PC-9 (cell line): Measurements from ENCODE around the gene SFSWAP. TPM values are rescaled to one million over a fixed set of nuclear protein-coding genes. Genes with fewer than 3 reads are reported as not detected.

Experiments used
- BruUV-seq: library from RNA; stranded (reverse); fragments of 400-500 nt; replicated peaks from 2 replicates; lab custom pipeline; 2021; lab: Mats Ljungman, UMichigan
- CTCF ChIA-PET: fragments of 300-600 bp; sonication (Branson Sonifier 250); formaldehyde crosslinking; loops from one replicate; lab custom pipeline; 2022; ENCODE audit warnings: antibody characterized with exemption; lab: Charles Lee
- POLR2A ChIA-PET: fragments of 300-600 bp; sonication (Branson Sonifier 250); formaldehyde crosslinking; loops from one replicate; lab custom pipeline; 2022; ENCODE audit warnings: antibody characterized with exemption; ENCODE audit not compliant: unreplicated experiment; lab: Charles Lee
- DNase-seq, 2 experiments: peaks; one replicate each; pipeline versions ENCODE4 v3.0.0 to v3.0.0-alpha.2; 2015 to 2022; ENCODE audit warnings: mixed read lengths in 1 of 2
- H2AFZ ChIP-seq: fragments of 200-600 bp; sonication (generic); 2 replicates; pipeline ENCODE4 v1.8.1; 2017; ENCODE audit warnings: antibody characterized with exemption
- H3F3A ChIP-seq: fragments of 200-600 bp; sonication (generic); 2 replicates; pipeline ENCODE4 v1.8.1; 2017; ENCODE audit warnings: antibody characterized with exemption, mild to moderate bottlenecking, low read depth; ENCODE audit not compliant: insufficient read depth
- H3K27ac ChIP-seq: fragments of 200-600 bp; sonication (generic); 2 replicates; pipeline ENCODE4 v1.6.1; 2016; ENCODE audit warnings: mixed run types
- H3K27me3 ChIP-seq: fragments of 200-600 bp; sonication (generic); 2 replicates; pipeline ENCODE4 v1.6.1; 2016; ENCODE audit warnings: low read depth, mixed run types; ENCODE audit not compliant: insufficient read depth
- H3K36me3 ChIP-seq: fragments of 200-600 bp; sonication (generic); 2 replicates; pipeline ENCODE4 v1.6.1; 2016; ENCODE audit warnings: low read depth, mixed run types
- H3K4me1 ChIP-seq: fragments of 200-600 bp; sonication (generic); replicated peaks from 2 replicates; pipeline ENCODE4 v1.6.1; 2016; ENCODE audit warnings: mixed run types; ENCODE audit not compliant: insufficient read depth
- H3K4me2 ChIP-seq: fragments of 200-600 bp; sonication (generic); 2 replicates; pipeline ENCODE4 v1.6.1; 2017; ENCODE audit warnings: mixed run types
- H3K4me3 ChIP-seq: fragments of 200-600 bp; sonication (generic); 2 replicates; pipeline ENCODE4 v1.6.1; 2016; ENCODE audit warnings: mixed run types
- H3K79me2 ChIP-seq: fragments of 200-600 bp; sonication (generic); 2 replicates; pipeline ENCODE4 v1.6.1; 2017; ENCODE audit warnings: low read depth, mixed run types
- H3K9me2 ChIP-seq: fragments of 200-600 bp; sonication (generic); 2 replicates; pipeline ENCODE4 v1.8.1; 2017; ENCODE audit warnings: mild to moderate bottlenecking; ENCODE audit not compliant: insufficient read depth
- H3K9me3 ChIP-seq: fragments of 200-600 bp; sonication (generic); 2 replicates; pipeline ENCODE4 v1.8.1; 2016; ENCODE audit warnings: low read depth; ENCODE audit not compliant: insufficient read depth
- H4K20me1 ChIP-seq: fragments of 200-600 bp; sonication (generic); 2 replicates; pipeline ENCODE4 v1.8.1; 2017; ENCODE audit not compliant: insufficient read depth
- EZH2 ChIP-seq: fragments of 200-600 bp; sonication (generic); IDR thresholded peaks from 2 replicates; pipeline ENCODE4 v1.8.0; 2017; ENCODE audit warnings: antibody characterized with exemption, low read depth
- intact Hi-C: fragments of 100-400 bp; cut with micrococcal nuclease; formaldehyde crosslinking; loops from one replicate; pipeline ENCODE4 v1.10.0; 2022; ENCODE audit not compliant: unreplicated experiment
- total RNA-seq: library from RNA; stranded (reverse); gene quantifications from 2 replicates; pipeline ENCODE4 v1.2.3, GENCODE V29; 2021
- TF ChIP-seq, protein P1 (sequence below): fragments of 200-600 bp; sonication (generic); conservative IDR thresholded peaks from 2 replicates; pipeline ENCODE4 v1.6.1; 2017; ENCODE audit warnings: mixed run types, antibody characterized with exemption, mild to moderate bottlenecking, moderate library complexity

The SFSWAP gene
- total RNA-seq, 1 experiment from 2014 or later, result 40.7 TPM

DNA sequence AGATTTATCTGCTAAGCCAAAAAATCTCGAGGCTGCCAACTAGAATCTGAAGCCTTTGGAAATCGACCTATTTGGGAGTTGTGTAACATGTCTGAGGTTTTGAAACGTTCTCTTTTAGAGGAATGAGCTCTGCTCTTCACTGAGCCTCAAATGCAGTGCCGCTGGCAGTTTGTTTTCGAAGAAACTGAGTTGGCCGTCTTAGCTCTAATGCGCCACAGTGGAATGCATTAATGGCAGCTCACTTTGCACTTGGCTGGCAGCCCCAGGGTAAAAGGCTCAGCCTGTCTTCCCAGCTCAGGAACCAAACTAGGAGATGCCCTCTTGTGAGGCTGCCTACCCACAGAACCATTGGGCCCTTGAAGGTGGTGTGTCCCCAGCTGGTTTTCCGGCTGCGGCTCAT lies 53.8 kb downstream of the SFSWAP start:
- no peaks in the 10 kb centered on the region for H3F3A ChIP-seq
- no peaks in the 10 kb centered on the region for H3K9me3 ChIP-seq
- no peaks in the 10 kb centered on the region for H3K4me1 ChIP-seq
- no peak overlapping the region for H2AFZ ChIP-seq
- H3K4me2 ChIP-seq, result no peak overlapping the region
- ChIA-PET POLR2A (no interaction called here), CTCF (no interaction called here)
- no peak for DNase-seq
- H3K79me2 ChIP-seq, result no peaks in the 10 kb centered on the region
- H3K27me3 ChIP-seq, result no peaks in the 10 kb centered on the region
- peaks cover 29% of the 10 kb centered on the region; the same call in 1 of the 2 replicates for H3K36me3 ChIP-seq
- peaks cover 4% of the 10 kb centered on the region; the same call in 1 of the 2 replicates for H4K20me1 ChIP-seq
- H3K27ac ChIP-seq, result no peak overlapping the region
- TF ChIP-seq EZH2, result no peak
- TF ChIP-seq, protein P1, sequence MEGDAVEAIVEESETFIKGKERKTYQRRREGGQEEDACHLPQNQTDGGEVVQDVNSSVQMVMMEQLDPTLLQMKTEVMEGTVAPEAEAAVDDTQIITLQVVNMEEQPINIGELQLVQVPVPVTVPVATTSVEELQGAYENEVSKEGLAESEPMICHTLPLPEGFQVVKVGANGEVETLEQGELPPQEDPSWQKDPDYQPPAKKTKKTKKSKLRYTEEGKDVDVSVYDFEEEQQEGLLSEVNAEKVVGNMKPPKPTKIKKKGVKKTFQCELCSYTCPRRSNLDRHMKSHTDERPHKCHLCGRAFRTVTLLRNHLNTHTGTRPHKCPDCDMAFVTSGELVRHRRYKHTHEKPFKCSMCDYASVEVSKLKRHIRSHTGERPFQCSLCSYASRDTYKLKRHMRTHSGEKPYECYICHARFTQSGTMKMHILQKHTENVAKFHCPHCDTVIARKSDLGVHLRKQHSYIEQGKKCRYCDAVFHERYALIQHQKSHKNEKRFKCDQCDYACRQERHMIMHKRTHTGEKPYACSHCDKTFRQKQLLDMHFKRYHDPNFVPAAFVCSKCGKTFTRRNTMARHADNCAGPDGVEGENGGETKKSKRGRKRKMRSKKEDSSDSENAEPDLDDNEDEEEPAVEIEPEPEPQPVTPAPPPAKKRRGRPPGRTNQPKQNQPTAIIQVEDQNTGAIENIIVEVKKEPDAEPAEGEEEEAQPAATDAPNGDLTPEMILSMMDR, result no peak
- no peaks in the 10 kb centered on the region for H3K9me2 ChIP-seq
- intact Hi-C loops, result no loop called here
- no peak overlapping the region for H3K4me3 ChIP-seq
- no TSS peak for BruUV-seq

DNA sequence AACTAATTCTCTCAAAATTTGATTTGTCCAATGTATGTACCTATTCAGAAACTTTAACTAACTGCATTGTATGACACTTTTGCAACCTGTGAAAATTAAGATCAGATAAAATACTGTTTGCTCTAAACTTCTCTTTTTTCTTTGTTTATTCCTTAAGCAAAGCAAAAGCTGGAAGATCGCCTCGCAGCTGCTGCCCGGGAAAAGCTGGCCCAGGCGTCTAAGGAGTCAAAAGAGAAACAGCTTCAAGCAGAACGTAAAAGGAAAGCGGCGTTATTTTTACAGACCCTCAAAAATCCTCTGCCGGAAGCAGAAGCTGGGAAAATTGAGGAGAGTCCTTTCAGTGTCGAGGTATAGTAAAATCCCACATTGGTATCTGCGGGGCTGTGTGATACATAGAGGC lies 55.1 kb downstream of the SFSWAP start:
- H3K4me1 ChIP-seq, result no peaks in the 10 kb centered on the region
- H3K4me2 ChIP-seq, result no peak overlapping the region
- no peak overlapping the region for H2AFZ ChIP-seq
- no peak for DNase-seq
- no peaks in the 10 kb centered on the region for H3K79me2 ChIP-seq
- intact Hi-C loops, result no loop called here
- no peaks in the 10 kb centered on the region for H3K9me3 ChIP-seq
- H3F3A ChIP-seq, result no peaks in the 10 kb centered on the region
- TF ChIP-seq, protein P1, result no peak
- TF ChIP-seq EZH2, result no peak
- CTCF ChIA-PET, result no interaction called here
- no peak overlapping the region for H3K27ac ChIP-seq
- H3K4me3 ChIP-seq, result no peak overlapping the region
- no peaks in the 10 kb centered on the region for H3K9me2 ChIP-seq
- peaks cover 29% of the 10 kb centered on the region; the same call in 1 of the 2 replicates for H3K36me3 ChIP-seq
- no peaks in the 10 kb centered on the region for H3K27me3 ChIP-seq
- peaks cover 4% of the 10 kb centered on the region; the same call in 1 of the 2 replicates for H4K20me1 ChIP-seq
- POLR2A ChIA-PET, result no interaction called here
- no TSS peak for BruUV-seq

DNA sequence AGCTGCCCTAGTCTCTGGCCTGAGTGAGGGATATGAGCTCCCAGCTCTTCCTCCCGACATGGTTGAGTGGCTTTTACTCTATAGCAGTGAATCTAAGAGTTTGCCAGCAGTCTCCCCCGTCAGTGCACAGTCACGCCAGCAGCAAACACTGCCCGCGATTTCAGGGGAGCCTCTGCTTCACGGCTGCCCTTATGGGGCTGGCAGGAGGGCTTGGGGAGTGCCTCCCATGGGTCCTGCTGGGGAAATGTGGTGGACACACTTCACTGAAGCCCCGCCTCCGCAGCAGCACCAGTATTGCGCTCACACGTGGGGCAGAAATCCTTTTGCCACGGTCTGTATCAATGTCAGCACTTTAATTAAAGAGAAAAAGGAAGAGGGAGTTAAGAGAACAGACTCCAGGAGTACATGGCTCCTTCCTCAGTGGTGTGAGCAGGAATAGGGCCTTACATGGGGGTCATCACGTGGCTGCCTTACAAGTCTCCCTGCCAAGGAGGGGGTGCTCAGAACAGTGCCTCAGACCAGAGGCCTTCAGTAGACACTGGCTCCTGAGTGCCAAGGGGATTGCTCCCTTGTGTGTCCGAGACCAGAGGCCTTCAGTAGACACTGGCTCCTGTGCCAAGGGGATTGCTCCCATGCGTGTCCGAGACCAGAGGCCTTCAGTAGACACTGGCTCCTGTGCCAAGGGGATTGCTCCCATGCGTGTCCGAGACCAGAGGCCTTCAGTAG lies 55.7 kb downstream of the SFSWAP start:
- H3K36me3 ChIP-seq, result peaks cover 24% of the 10 kb centered on the region; the same call in 1 of the 2 replicates

More for the DNA sequence above, 55.7 kb downstream of the SFSWAP start:
- Histone ChIP-seq H3K27ac (no peak overlapping the region), H3K79me2 (no peaks in the 10 kb centered on the region), H3K9me3 (no peaks in the 10 kb centered on the region), H3K4me2 (no peak overlapping the region), H3K9me2 (no peaks in the 10 kb centered on the region), H3K27me3 (no peaks in the 10 kb centered on the region), H3F3A (no peaks in the 10 kb centered on the region), H4K20me1 (peaks cover 4% of the 10 kb centered on the region; the same call in 1 of the 2 replicates), H3K4me3 (no peak overlapping the region), H2AFZ (no peak overlapping the region), H3K4me1 (no peaks in the 10 kb centered on the region)
- intact Hi-C loops, result no loop called here
- POLR2A ChIA-PET, result no interaction called here
- CTCF ChIA-PET, result no interaction called here
- DNase-seq, result no peak
- TF ChIP-seq EZH2, result no peak
- TF ChIP-seq, protein P1, result no peak
- no TSS peak for BruUV-seq
